Ishikawa (cell line): Measurements from ENCODE around the gene EPHA8.

Source experiments
- CREB1 ChIP-seq: IDR thresholded peaks from 2 replicates; pipeline ENCODE4 v1.6.1; 2012; ENCODE audit warnings: low read depth
- NFIC ChIP-seq: IDR thresholded peaks from 2 replicates; pipeline ENCODE4 v1.6.1; 2012
- RAD21 ChIP-seq: IDR thresholded peaks from 2 replicates; pipeline ENCODE4 v1.6.1; 2012; ENCODE audit warnings: low read depth
- TF ChIP-seq, protein P1 (sequence below): IDR thresholded peaks from 2 replicates; pipeline ENCODE4 v1.6.1; 2012
- TF ChIP-seq, protein P2 (sequence below): IDR thresholded peaks from 2 replicates; pipeline ENCODE4 v1.6.1; 2012; ENCODE audit warnings: low read depth, mild to moderate bottlenecking

GRCh38 chr1:22636927-22637326 is 73.6 kb downstream of the EPHA8 start:
- no peak for TF ChIP-seq NFIC
- TF ChIP-seq, protein P1, sequence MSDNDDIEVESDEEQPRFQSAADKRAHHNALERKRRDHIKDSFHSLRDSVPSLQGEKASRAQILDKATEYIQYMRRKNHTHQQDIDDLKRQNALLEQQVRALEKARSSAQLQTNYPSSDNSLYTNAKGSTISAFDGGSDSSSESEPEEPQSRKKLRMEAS, result no peak
- TF ChIP-seq CREB1, result no peak
- TF ChIP-seq RAD21, result no peak; the same call in 1 of the 2 replicates
- TF ChIP-seq, protein P2, sequence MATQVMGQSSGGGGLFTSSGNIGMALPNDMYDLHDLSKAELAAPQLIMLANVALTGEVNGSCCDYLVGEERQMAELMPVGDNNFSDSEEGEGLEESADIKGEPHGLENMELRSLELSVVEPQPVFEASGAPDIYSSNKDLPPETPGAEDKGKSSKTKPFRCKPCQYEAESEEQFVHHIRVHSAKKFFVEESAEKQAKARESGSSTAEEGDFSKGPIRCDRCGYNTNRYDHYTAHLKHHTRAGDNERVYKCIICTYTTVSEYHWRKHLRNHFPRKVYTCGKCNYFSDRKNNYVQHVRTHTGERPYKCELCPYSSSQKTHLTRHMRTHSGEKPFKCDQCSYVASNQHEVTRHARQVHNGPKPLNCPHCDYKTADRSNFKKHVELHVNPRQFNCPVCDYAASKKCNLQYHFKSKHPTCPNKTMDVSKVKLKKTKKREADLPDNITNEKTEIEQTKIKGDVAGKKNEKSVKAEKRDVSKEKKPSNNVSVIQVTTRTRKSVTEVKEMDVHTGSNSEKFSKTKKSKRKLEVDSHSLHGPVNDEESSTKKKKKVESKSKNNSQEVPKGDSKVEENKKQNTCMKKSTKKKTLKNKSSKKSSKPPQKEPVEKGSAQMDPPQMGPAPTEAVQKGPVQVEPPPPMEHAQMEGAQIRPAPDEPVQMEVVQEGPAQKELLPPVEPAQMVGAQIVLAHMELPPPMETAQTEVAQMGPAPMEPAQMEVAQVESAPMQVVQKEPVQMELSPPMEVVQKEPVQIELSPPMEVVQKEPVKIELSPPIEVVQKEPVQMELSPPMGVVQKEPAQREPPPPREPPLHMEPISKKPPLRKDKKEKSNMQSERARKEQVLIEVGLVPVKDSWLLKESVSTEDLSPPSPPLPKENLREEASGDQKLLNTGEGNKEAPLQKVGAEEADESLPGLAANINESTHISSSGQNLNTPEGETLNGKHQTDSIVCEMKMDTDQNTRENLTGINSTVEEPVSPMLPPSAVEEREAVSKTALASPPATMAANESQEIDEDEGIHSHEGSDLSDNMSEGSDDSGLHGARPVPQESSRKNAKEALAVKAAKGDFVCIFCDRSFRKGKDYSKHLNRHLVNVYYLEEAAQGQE, result no peak
